Epidermal melanocyte (primary cell): ENCODE data around the gene ARSH.
"Not testable (repeated sequence)": the region's sequence is repeated elsewhere in the genome, so short reads cannot be mapped to it uniquely, and the experiment has no call there.

Experiments used
- DNase-seq: peaks from one replicate; pipeline ENCODE4 v3.0.0; 2011; ENCODE audit warnings: low spot score; ENCODE audit not compliant: insufficient read length

Gene ARSH

GRCh38 chrX:3037218-3037617 lies 30.9 kb downstream of the ARSH start:
- DNase-seq: no peak

DNA sequence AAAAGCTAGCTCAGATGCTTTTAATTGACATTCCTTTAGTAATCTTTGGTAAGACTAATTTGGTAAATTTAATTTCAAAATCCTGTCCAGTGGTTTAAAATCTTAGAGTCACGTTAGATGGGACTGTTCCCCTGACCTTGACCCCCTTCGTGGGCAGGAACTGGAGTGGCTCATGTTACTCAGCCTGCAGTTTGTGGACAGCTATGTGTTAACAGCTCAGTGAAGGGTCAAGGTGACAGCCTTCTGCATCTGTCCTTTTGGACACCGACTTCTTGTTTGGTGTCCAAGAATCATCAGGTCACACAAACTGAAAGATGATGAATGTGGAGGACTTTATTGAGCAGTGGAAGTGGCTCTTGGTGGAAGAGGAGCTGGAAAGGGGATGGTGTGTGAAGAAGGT lies 37.9 kb downstream of the ARSH start:
- DNase-seq: no peak

GRCh38 chrX:3044671-3045070 lies 38.3 kb downstream of the ARSH start:
- no peak for DNase-seq

DNA sequence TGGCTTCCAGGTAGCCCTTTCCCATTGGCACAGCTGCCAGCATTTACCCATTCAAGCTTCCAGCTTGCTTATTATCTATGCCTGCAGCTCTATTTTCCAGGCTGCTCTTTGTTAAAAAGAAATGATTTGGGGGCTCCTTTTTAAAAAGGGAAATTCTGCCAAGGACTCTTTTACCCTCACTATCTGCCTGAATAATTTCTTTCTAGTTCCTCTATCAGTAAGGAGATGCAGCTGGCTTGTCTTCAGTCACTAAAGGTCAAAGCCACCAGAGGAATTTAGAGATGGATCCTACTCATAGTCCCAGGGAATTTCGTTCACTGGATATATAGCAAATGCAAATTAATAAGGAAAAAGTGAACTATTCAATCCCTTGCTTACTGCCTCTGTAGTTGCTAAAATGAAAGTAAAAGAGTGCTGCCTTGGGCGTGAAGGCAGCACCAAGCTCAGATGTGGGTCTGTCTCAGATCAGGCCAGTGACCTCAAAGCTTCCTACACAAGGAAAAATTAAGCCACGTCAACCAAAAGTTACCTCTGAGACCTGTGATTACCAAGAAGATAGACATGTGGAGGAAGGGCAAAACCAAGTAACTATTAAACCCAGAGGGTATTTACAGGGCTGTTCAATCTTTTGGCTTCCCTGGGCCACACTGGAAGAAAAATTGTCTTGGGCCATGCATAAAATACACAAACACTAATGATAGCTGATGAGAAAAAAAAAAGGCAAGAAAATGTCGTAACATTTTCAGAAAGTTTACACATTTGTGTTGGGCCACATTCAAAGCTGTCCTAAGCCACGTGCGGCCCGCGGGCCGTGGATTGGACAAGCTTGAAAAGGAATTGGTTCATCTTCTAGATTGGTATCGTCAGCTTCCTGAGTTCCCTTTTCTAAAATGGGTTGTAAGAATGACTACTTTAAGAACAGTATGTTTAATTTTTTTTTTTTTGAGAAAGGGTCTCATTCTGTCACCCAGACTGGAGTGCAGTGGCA lies 40.2 kb downstream of the ARSH start:
- no peak for DNase-seq

DNA sequence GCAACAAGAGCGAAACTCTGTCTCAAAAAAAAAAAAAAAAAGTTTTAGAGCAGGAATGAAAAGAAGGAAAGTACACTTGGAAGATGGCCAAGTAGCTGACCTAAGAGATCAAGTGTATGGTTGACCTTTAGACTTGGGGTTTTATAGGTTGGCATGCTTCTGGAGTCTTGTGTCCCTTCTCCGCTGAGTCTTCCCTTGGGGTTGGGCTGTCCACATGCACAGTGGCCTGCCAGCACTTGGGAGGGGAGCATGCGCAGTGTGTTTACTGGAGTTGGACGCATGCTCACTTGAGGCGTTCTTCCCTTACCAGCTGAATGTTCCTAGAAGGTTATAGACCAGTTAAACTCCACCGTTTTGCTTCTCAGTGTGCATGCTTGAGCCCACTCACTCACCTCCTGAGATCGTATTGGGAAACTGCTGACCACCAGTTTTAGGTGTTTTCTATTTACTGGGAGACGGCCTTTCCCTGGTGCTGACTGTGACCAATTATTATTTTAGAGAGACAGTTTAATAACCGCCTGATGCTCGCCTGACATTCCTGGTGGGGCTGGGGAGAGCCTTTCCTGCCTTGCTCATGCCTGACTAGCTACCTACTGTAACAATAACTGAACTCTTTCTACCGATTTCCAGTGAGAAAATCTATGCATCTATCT lies 44.3 kb downstream of the ARSH start:
- not testable (repeated sequence) for DNase-seq

DNA sequence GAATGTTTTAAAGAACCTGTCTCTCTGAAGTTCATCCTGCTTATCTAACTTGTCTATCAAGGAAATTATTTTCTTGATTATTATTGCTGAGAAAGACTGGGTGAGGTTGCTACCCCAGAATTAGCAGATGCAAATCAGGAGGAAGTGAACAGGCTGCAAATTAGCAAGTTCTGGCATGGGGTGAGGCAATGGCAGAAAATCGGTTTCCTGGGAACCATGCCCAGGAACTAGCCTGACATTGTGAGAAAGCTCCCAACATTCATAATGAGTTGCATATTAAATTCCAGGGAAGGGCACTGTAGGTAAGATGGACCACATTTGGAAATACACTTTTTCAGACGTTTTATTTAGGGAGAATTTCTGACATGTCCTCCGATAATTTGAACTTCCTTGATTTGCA lies 46.5 kb downstream of the ARSH start:
- no peak for DNase-seq

GRCh38 chrX:3066555-3066954 lies 60.2 kb downstream of the ARSH start:
- DNase-seq: no peak

- DNase-seq: no peak
Measured at GRCh38 chrX:3075959-3076358, 69.6 kb downstream of the ARSH start.

- DNase-seq: no peak
Measured at GRCh38 chrX:3076416-3076991, 70.2 kb downstream of the ARSH start.
